IMR-90 (cell line): Measurements from ENCODE around the gene SDF2L1.

Experiments
- BHLHE40 ChIP-seq: fragments of 150-350 bp; IDR thresholded peaks from 2 replicates; pipeline ENCODE4 v1.6.1; 2016; ENCODE audit warnings: mild to moderate bottlenecking, low read depth, low read length
- CTCF ChIP-seq: conservative IDR thresholded peaks from 2 replicates; pipeline ENCODE4 v1.5.1; 2012; ENCODE audit warnings: mild to moderate bottlenecking, low read depth, low read length, improper control_type of control experiment
- MXI1 ChIP-seq: IDR thresholded peaks from 2 replicates; pipeline ENCODE4 v1.6.1; 2012; ENCODE audit warnings: low read depth, mild to moderate bottlenecking, low read length, moderate library complexity, borderline replicate concordance

- TF ChIP-seq CTCF (no peak), BHLHE40 (no peak), MXI1 (no peak)
These were observed 39.5 kb upstream of the SDF2L1 start for GRCh38 chr22:21602579-21602978.
